Measurements from ENCODE around the gene NUDT7. TPM values are rescaled to one million over a fixed set of nuclear protein-coding genes. Genes with fewer than 3 reads are reported as not detected.

NUDT7 gene
- total RNA-seq, 1 donor from 2014 or later: 3.5 TPM

GRCh38 chr16:77775911-77776909 lies 53.9 kb downstream of the NUDT7 start:
- H3K27ac ChIP-seq (ENCODE audit: low read depth, low read length): no peak overlapping the region
- Mint-ChIP-seq H3K27me3 (ENCODE audit: low read depth, unreplicated experiment) (peaks cover 6% of the 10 kb centered on the region), H3K27ac (ENCODE audit: unreplicated experiment) (no peak overlapping the region), H3K4me3 (ENCODE audit: unreplicated experiment) (no peak overlapping the region), H3K4me1 (ENCODE audit: low read depth, unreplicated experiment) (peaks cover 15% of the 10 kb centered on the region), H3K36me3 (ENCODE audit: low read depth, unreplicated experiment) (no peaks in the 10 kb centered on the region), H3K9me3 (ENCODE audit: unreplicated experiment) (no peaks in the 10 kb centered on the region)
- no peaks in the 10 kb centered on the region for H4K20me1 ChIP-seq (ENCODE audit: insufficient read depth, low read length)
- DNase-seq (ENCODE audit: low read depth) (peak; percentile 45), FAIRE-seq (peak; percentile 78)
- peaks cover 9% of the 10 kb centered on the region for H3K4me1 ChIP-seq (ENCODE audit: insufficient read depth, low read length)
- H3K79me2 ChIP-seq (ENCODE audit: insufficient read depth, low read length): no peaks in the 10 kb centered on the region
- no peaks in the 10 kb centered on the region for H3K27me3 ChIP-seq (ENCODE audit: insufficient read depth, low read length)
- TF ChIP-seq EZH2 (IDR thresholded peaks at IDR 0.05; ENCODE audit: insufficient read depth, low read length) (no peak), CTCF (IDR thresholded peaks at IDR 0.05; ENCODE audit: insufficient read depth, low read depth, low read length) (no peak)
- H2AFZ ChIP-seq (ENCODE audit: low read depth, low read length): peak overlapping the region; percentile 9
- no peak overlapping the region for H3K9ac ChIP-seq (ENCODE audit: low read length)
- H3K9me3 ChIP-seq (ENCODE audit: insufficient read depth, low read depth, low read length): no peaks in the 10 kb centered on the region
- no peaks in the 10 kb centered on the region for H3K36me3 ChIP-seq (ENCODE audit: insufficient read depth, low read length)
- no peak overlapping the region for H3K4me3 ChIP-seq (ENCODE audit: insufficient read depth, low read depth, low read length)
- H3K4me2 ChIP-seq (ENCODE audit: low read length): no peak overlapping the region

GRCh38 chr16:77777745-77778144 lies 55.4 kb downstream of the NUDT7 start:
- H3K4me3 Mint-ChIP-seq (ENCODE audit: unreplicated experiment): no peak overlapping the region
- peaks cover 6% of the 10 kb centered on the region for H3K27me3 Mint-ChIP-seq (ENCODE audit: low read depth, unreplicated experiment)
- H3K27ac Mint-ChIP-seq (ENCODE audit: unreplicated experiment): no peak overlapping the region
- no peak for TF ChIP-seq EZH2 (IDR thresholded peaks at IDR 0.05; ENCODE audit: insufficient read depth, low read length)
- TF ChIP-seq CTCF (IDR thresholded peaks at IDR 0.05; ENCODE audit: insufficient read depth, low read depth, low read length): no peak
- Histone ChIP-seq H3K27me3 (ENCODE audit: insufficient read depth, low read length) (no peaks in the 10 kb centered on the region), H3K4me3 (ENCODE audit: insufficient read depth, low read depth, low read length) (no peak overlapping the region), H3K9ac (ENCODE audit: low read length) (no peak overlapping the region), H3K4me1 (ENCODE audit: insufficient read depth, low read length) (peaks cover 9% of the 10 kb centered on the region), H3K36me3 (ENCODE audit: insufficient read depth, low read length) (no peaks in the 10 kb centered on the region), H4K20me1 (ENCODE audit: insufficient read depth, low read length) (no peaks in the 10 kb centered on the region), H3K79me2 (ENCODE audit: insufficient read depth, low read length) (no peaks in the 10 kb centered on the region), H3K4me2 (ENCODE audit: low read length) (no peak overlapping the region), H2AFZ (ENCODE audit: low read depth, low read length) (no peak overlapping the region), H3K27ac (ENCODE audit: low read depth, low read length) (no peak overlapping the region), H3K9me3 (ENCODE audit: insufficient read depth, low read depth, low read length) (no peaks in the 10 kb centered on the region)
- H3K4me1 Mint-ChIP-seq (ENCODE audit: low read depth, unreplicated experiment): peaks cover 15% of the 10 kb centered on the region
- DNase-seq (ENCODE audit: low read depth) (no peak), FAIRE-seq (no peak)
- no peaks in the 10 kb centered on the region for H3K9me3 Mint-ChIP-seq (ENCODE audit: unreplicated experiment)
- H3K36me3 Mint-ChIP-seq (ENCODE audit: low read depth, unreplicated experiment): no peaks in the 10 kb centered on the region

Measured in astrocyte (in vitro differentiated cells and primary cell).